Inferior parietal cortex (tissue), 1 donor: Measurements from ENCODE around the gene CLASP1.
"Not testable (repeated sequence)": the region's sequence is repeated elsewhere in the genome, so short reads cannot be mapped to it uniquely, and the experiment has no call there.

Experiments
- DNase-seq: peaks from one replicate; pipeline ENCODE4 v3.0.0-alpha.2; 2016; ENCODE audit errors: extremely low spot score

CLASP1 gene

GRCh38 chr2:121649149-121649595, at the start of gene CLASP1:
CLASP1 (minus strand) TSS chr2:121649462; CDS start chr2:121605895, 43,567 bp downstream.
- DNase-seq, result no peak

GRCh38 chr2:121698318-121698930, 49.2 kb upstream of the CLASP1 start:
- no peak for DNase-seq

GRCh38 chr2:121697108-121697631, 47.9 kb upstream of the CLASP1 start:
- DNase-seq, result no peak

- no peak for DNase-seq
Observed at GRCh38 chr2:121696410-121696930, 47.2 kb upstream of the CLASP1 start.

GRCh38 chr2:121695171-121695451, 45.8 kb upstream of the CLASP1 start:
- DNase-seq, result no peak

- no peak for DNase-seq
Observed at GRCh38 chr2:121694398-121695170, 45.3 kb upstream of the CLASP1 start.

GRCh38 chr2:121690572-121690971, 41.3 kb upstream of the CLASP1 start:
- DNase-seq, result not testable (repeated sequence)

- no peak for DNase-seq
Observed at GRCh38 chr2:121690095-121690494, 40.8 kb upstream of the CLASP1 start.

- no peak for DNase-seq
Observed at GRCh38 chr2:121689356-121689755, 40.1 kb upstream of the CLASP1 start.

GRCh38 chr2:121688820-121689219, 39.6 kb upstream of the CLASP1 start:
- DNase-seq, result no peak

GRCh38 chr2:121686902-121687301, 37.6 kb upstream of the CLASP1 start:
- no peak for DNase-seq

- no peak for DNase-seq
Observed at GRCh38 chr2:121686218-121686617, 37.0 kb upstream of the CLASP1 start.

- no peak for DNase-seq
Observed at GRCh38 chr2:121682396-121683298, 33.4 kb upstream of the CLASP1 start.

- no peak for DNase-seq
Observed at GRCh38 chr2:121677855-121678254, 28.6 kb upstream of the CLASP1 start.

- not testable (repeated sequence) for DNase-seq
Observed at GRCh38 chr2:121671621-121672020, 22.4 kb upstream of the CLASP1 start.

- DNase-seq, result no peak
Observed at GRCh38 chr2:121670181-121670580, 20.9 kb upstream of the CLASP1 start.

- no peak for DNase-seq
Observed at GRCh38 chr2:121667618-121668017, 18.4 kb upstream of the CLASP1 start.

GRCh38 chr2:121666042-121666441, 16.8 kb upstream of the CLASP1 start:
- DNase-seq, result no peak

- DNase-seq, result no peak
Observed at GRCh38 chr2:121665504-121665903, 16.2 kb upstream of the CLASP1 start.

GRCh38 chr2:121664713-121665112, 15.5 kb upstream of the CLASP1 start:
- no peak for DNase-seq

GRCh38 chr2:121664086-121664485, 14.8 kb upstream of the CLASP1 start:
- DNase-seq, result no peak

- DNase-seq, result no peak
Observed at GRCh38 chr2:121663434-121663833, 14.2 kb upstream of the CLASP1 start.
